ENCODE measurements around the gene MAS1. TPM values are rescaled to one million over a fixed set of nuclear protein-coding genes. Genes with fewer than 3 reads are reported as not detected.
"Not testable (repeated sequence)": the region's sequence is repeated elsewhere in the genome, so short reads cannot be mapped to it uniquely, and the experiment has no call there.

The MAS1 gene
- total and polyA plus RNA-seq, 2 experiments from 2014 or later, result 0.03 TPM; not detected in 1

- TF ChIP-seq ZNF462 (CRISPR knock-in tag; IDR thresholded peaks at IDR 0.05), result no peak
Measured at GRCh38 chr6:159862103-159862502, 28.7 kb upstream of the MAS1 start (continued).

- ATAC-seq, result peak; percentile 73
- H3K36me3 Mint-ChIP-seq (ENCODE audit: low read depth); H3K27ac Mint-ChIP-seq; H3K4me3 Mint-ChIP-seq; H3K36me3 ChIP-seq (ENCODE audit: insufficient read depth); H3K4me2 ChIP-seq; H4K20me1 ChIP-seq (replicated peaks; ENCODE audit: insufficient read depth); H3K27me3 ChIP-seq (ENCODE audit: insufficient read depth); H3K4me3 ChIP-seq; H3K79me2 ChIP-seq (replicated peaks; ENCODE audit: insufficient read depth); H3K9me2 ChIP-seq (ENCODE audit: insufficient read depth); H3F3A ChIP-seq (replicated peaks; ENCODE audit: low read depth); H3K27me3 Mint-ChIP-seq (ENCODE audit: insufficient read depth, low read depth, poor library complexity); H3K4me1 ChIP-seq (ENCODE audit: insufficient read depth); H3K4me1 Mint-ChIP-seq; H2AFZ ChIP-seq; H3K27ac ChIP-seq (ENCODE audit: low read depth); H3K9me3 Mint-ChIP-seq: not testable (repeated sequence)
- TF ChIP-seq CTCF (conservative IDR thresholded peaks at IDR 0.05; ENCODE audit: low read depth in 2 of 2), result peak; percentile 66 to 74
- peak; percentile 68 for TF ChIP-seq CREB1 (CRISPR knock-in tag; IDR thresholded peaks at IDR 0.05; ENCODE audit: low read depth)
- DNase-seq (ENCODE audit: low spot score), result peak; percentile 77
Measured at GRCh38 chr6:159863341-159863740, 27.4 kb upstream of the MAS1 start.
